HL-60 (cell line): ENCODE data around the gene IQCE.

Experiments used
- CTCF ChIP-seq: IDR thresholded peaks from one replicate; pipeline ENCODE4 v1.5.1; 2011; ENCODE audit warnings: low read length, control low read depth, inconsistent platforms; ENCODE audit not compliant: insufficient read depth
- GABPA ChIP-seq: IDR thresholded peaks from 2 replicates; pipeline ENCODE4 v1.6.1; 2012; ENCODE audit warnings: low read depth
- POLR2AphosphoS5 ChIP-seq: IDR thresholded peaks from 2 replicates; pipeline ENCODE4 v1.6.1; 2012; ENCODE audit warnings: low read depth
- TF ChIP-seq, protein P1 (sequence below): IDR thresholded peaks from 2 replicates; pipeline ENCODE4 v1.6.1; 2012; ENCODE audit warnings: low read depth; ENCODE audit not compliant: insufficient replicate concordance

GRCh38 chr7:2573761-2574160 is 15.0 kb downstream of the IQCE start:
- TF ChIP-seq, protein P1, sequence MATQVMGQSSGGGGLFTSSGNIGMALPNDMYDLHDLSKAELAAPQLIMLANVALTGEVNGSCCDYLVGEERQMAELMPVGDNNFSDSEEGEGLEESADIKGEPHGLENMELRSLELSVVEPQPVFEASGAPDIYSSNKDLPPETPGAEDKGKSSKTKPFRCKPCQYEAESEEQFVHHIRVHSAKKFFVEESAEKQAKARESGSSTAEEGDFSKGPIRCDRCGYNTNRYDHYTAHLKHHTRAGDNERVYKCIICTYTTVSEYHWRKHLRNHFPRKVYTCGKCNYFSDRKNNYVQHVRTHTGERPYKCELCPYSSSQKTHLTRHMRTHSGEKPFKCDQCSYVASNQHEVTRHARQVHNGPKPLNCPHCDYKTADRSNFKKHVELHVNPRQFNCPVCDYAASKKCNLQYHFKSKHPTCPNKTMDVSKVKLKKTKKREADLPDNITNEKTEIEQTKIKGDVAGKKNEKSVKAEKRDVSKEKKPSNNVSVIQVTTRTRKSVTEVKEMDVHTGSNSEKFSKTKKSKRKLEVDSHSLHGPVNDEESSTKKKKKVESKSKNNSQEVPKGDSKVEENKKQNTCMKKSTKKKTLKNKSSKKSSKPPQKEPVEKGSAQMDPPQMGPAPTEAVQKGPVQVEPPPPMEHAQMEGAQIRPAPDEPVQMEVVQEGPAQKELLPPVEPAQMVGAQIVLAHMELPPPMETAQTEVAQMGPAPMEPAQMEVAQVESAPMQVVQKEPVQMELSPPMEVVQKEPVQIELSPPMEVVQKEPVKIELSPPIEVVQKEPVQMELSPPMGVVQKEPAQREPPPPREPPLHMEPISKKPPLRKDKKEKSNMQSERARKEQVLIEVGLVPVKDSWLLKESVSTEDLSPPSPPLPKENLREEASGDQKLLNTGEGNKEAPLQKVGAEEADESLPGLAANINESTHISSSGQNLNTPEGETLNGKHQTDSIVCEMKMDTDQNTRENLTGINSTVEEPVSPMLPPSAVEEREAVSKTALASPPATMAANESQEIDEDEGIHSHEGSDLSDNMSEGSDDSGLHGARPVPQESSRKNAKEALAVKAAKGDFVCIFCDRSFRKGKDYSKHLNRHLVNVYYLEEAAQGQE = no peak
- no peak for TF ChIP-seq CTCF
- TF ChIP-seq POLR2AphosphoS5 = no peak
- TF ChIP-seq GABPA = no peak
